Measurements from ENCODE around the gene SIRT7. TPM values are rescaled to one million over a fixed set of nuclear protein-coding genes. Genes with fewer than 3 reads are reported as not detected.

The SIRT7 gene
- total RNA-seq, 2 experiments from 2014 or later = 49.1 to 69.3 TPM

DNA sequence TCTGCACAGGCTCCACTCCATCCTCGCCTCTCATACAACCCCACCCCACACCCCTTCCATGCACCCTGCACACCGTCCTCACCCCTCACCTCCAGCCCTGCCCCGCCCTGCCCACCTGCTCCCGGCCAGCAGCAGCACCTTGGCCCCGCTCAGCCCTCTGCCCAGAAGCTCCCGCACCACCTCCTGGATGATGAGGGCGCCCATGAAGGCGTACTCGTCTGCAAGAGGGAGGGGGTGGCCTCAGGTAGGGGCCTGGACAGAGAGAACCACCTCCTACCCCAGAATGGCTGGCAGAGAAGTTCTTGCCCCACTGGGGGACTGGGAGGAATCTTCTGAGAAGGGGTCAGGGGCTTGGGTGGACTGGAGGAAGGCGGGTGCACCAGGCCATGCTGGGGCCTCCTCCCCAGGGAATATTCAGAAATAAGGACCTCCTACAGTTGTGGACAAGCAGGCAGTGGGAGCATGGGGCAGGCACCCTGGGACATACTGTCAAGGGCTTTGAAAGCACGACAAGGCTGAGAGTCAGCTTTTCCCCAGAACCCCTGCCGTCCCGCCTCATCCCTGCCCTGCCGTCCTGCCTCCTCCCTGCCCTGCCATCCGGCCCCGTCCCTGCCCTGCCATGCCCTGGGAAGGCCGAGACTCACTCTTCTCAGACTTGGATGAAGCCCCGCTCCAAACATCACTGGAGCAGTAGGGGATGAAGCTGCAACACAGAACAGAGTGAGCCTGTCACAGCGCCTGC is 39.9 kb upstream of the SIRT7 start:
- intact Hi-C loops (cut with micrococcal nuclease; ENCODE audit: unreplicated experiment) = no loop called here
- POLR2A ChIA-PET = no interaction called here
- Histone ChIP-seq H3K9me2 (ENCODE audit: insufficient read depth, low read length) (no peaks in the 10 kb centered on the region), H2AFZ (ENCODE audit: low read length) (no peak overlapping the region), H4K20me1 (ENCODE audit: insufficient read depth, low read length) (no peaks in the 10 kb centered on the region), H3K79me2 (ENCODE audit: insufficient read depth, low read depth, low read length) (no peaks in the 10 kb centered on the region), H3K4me3 (ENCODE audit: low read depth, low read length, poor library complexity, severe bottlenecking) (no peak overlapping the region), H3K27ac (ENCODE audit: low read depth, low read length, poor library complexity, severe bottlenecking) (no peak overlapping the region), H3K4me2 (ENCODE audit: low read length) (no peak overlapping the region), H3K9me3 (ENCODE audit: low read length) (no peaks in the 10 kb centered on the region), H3K36me3 (ENCODE audit: insufficient read depth, low read length) (no peaks in the 10 kb centered on the region), H3K4me1 (ENCODE audit: insufficient read depth, low read length, poor library complexity, severe bottlenecking) (peaks cover 11% of the 10 kb centered on the region)
- DNase-seq (ENCODE audit: low spot score) = no peak
- CTCF ChIA-PET (ENCODE audit: unreplicated experiment) = no interaction called here
- TF ChIP-seq EZH2phosphoT487 (IDR thresholded peaks at IDR 0.05; ENCODE audit: borderline replicate concordance, low read depth, low read length) = no peak
- TF ChIP-seq, protein P1, sequence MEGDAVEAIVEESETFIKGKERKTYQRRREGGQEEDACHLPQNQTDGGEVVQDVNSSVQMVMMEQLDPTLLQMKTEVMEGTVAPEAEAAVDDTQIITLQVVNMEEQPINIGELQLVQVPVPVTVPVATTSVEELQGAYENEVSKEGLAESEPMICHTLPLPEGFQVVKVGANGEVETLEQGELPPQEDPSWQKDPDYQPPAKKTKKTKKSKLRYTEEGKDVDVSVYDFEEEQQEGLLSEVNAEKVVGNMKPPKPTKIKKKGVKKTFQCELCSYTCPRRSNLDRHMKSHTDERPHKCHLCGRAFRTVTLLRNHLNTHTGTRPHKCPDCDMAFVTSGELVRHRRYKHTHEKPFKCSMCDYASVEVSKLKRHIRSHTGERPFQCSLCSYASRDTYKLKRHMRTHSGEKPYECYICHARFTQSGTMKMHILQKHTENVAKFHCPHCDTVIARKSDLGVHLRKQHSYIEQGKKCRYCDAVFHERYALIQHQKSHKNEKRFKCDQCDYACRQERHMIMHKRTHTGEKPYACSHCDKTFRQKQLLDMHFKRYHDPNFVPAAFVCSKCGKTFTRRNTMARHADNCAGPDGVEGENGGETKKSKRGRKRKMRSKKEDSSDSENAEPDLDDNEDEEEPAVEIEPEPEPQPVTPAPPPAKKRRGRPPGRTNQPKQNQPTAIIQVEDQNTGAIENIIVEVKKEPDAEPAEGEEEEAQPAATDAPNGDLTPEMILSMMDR (conservative IDR thresholded peaks at IDR 0.05; ENCODE audit: low read length) = no peak
- BruUV-seq (replicated peaks) = no TSS peak

DNA sequence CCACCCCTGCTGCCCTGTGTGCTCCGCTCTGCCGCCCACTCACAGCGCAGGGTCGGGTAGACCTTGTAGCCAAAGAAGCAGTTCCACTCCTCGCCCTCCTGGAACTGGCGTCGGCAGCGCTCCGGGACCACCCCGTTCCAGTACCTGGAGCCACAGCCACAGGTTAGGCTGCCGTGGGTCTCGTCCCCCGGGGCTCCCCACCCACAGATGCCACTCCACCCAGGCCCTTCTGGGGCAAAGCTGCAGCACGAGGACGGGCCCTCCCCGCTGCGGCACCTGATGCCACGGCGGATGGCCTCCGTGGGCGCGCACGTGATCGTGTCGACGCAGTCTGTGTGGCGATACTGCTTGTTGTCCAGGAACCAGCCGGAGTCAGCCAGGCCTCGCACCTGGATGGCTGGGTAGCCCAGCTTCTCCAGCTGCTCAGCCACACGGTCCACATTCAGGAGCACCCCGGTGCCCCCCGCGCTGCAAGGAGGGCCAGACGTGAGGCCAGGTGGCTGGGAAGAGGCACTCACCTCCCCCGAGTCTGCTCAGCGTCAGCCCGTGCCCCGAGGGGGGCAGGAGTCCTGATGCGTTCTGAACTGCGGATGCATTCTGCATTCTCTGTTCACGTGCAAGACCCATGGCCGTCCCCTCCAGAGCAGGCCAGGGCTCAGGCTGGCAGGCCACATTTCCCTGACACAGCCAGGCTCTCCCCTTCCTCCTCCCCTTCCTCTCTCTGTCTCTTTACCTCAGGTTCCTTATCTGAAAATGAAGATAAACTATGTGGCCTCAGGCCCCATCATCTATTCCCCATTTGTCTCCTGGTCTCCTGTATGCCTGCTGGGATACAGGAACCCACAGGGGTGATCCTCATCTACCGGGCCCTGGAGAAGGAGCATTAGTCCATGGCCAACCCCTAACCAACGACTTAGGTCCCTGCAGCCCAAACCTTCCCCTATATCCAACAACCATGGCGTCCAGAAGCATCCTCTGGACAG is 38.9 kb upstream of the SIRT7 start:
- intact Hi-C loops (cut with micrococcal nuclease; ENCODE audit: unreplicated experiment) = no loop called here
- no peak overlapping the region for H2AFZ ChIP-seq (ENCODE audit: low read length)
- peaks cover 17% of the 10 kb centered on the region for H3K4me1 ChIP-seq (ENCODE audit: insufficient read depth, low read length, poor library complexity, severe bottlenecking)
- H3K79me2 ChIP-seq (ENCODE audit: insufficient read depth, low read depth, low read length) = no peaks in the 10 kb centered on the region
- H4K20me1 ChIP-seq (ENCODE audit: insufficient read depth, low read length) = no peaks in the 10 kb centered on the region
- H3K9me2 ChIP-seq (ENCODE audit: insufficient read depth, low read length) = no peaks in the 10 kb centered on the region
- no peak overlapping the region for H3K4me3 ChIP-seq (ENCODE audit: low read depth, low read length, poor library complexity, severe bottlenecking)
- ChIA-PET POLR2A (no interaction called here), CTCF (ENCODE audit: unreplicated experiment) (no interaction called here)
- DNase-seq (ENCODE audit: low spot score) = no peak
- no peak overlapping the region for H3K27ac ChIP-seq (ENCODE audit: low read depth, low read length, poor library complexity, severe bottlenecking)
- no peaks in the 10 kb centered on the region for H3K9me3 ChIP-seq (ENCODE audit: low read length)
- BruUV-seq (replicated peaks) = no TSS peak
- H3K4me2 ChIP-seq (ENCODE audit: low read length) = no peak overlapping the region
- no peak for TF ChIP-seq EZH2phosphoT487 (IDR thresholded peaks at IDR 0.05; ENCODE audit: borderline replicate concordance, low read depth, low read length)
- TF ChIP-seq, protein P1 (conservative IDR thresholded peaks at IDR 0.05; ENCODE audit: low read length) = no peak
- no peaks in the 10 kb centered on the region for H3K36me3 ChIP-seq (ENCODE audit: insufficient read depth, low read length)
